HepG2 (cell line): ENCODE results near the gene HPCAL1.

Experiments used
- CTCF ChIP-seq: sonication (generic); formaldehyde crosslinking; IDR thresholded peaks from 2 replicates; pipeline ENCODE4 v1.5.0; 2020; ENCODE audit warnings: mild to moderate bottlenecking, missing genetic modification reagents, moderate library complexity
- ELF4 ChIP-seq: sonication (generic); formaldehyde crosslinking; IDR thresholded peaks from 2 replicates; pipeline ENCODE4 v1.5.0; 2020; ENCODE audit warnings: missing genetic modification reagents, mild to moderate bottlenecking, moderate library complexity, borderline replicate concordance
- POLR2AphosphoS5 ChIP-seq: IDR thresholded peaks from 2 replicates; pipeline ENCODE4 v1.6.1; 2012; ENCODE audit warnings: low read depth, low read length
- PTBP1 ChIP-seq: fragments of 200-400 bp; formaldehyde crosslinking; IDR thresholded peaks from 2 replicates; pipeline ENCODE4 v1.6.1; 2018; ENCODE audit warnings: low read length, low read depth; ENCODE audit not compliant: poor library complexity, severe bottlenecking
- RELA ChIP-seq: sonication (generic); formaldehyde crosslinking; IDR thresholded peaks from 2 replicates; pipeline ENCODE4 v1.4.0; 2020; ENCODE audit warnings: missing genetic modification reagents
- SALL2 ChIP-seq: sonication (generic); formaldehyde crosslinking; IDR thresholded peaks from 2 replicates; pipeline ENCODE4 v1.8.1; 2023; ENCODE audit warnings: mild to moderate bottlenecking, missing genetic modification reagents, inconsistent platforms
- ZFX ChIP-seq: sonication (generic); formaldehyde crosslinking; IDR thresholded peaks from 2 replicates; pipeline ENCODE4 v1.4.0; 2020; ENCODE audit warnings: mild to moderate bottlenecking, low read depth, missing genetic modification reagents, moderate library complexity

- no peak for TF ChIP-seq POLR2AphosphoS5
- no peak for TF ChIP-seq CTCF (CRISPR knock-in tag)
- TF ChIP-seq RELA = no peak
- TF ChIP-seq ZFX = no peak
- TF ChIP-seq SALL2 (CRISPR knock-in tag) = no peak
- no peak for TF ChIP-seq PTBP1
- no peak for TF ChIP-seq ELF4 (CRISPR knock-in tag)
These were observed 120.7 kb downstream of the HPCAL1 start for GRCh38 chr2:10423400-10423774.
